OCI-LY7 (cell line): ENCODE results near the gene AMPD3. TPM values are rescaled to one million over a fixed set of nuclear protein-coding genes. Genes with fewer than 3 reads are reported as not detected.

Experiments used
- BruUV-seq: library from RNA; stranded (reverse); fragments of 400-500 nt; replicated peaks from 2 replicates; lab custom pipeline; 2021; lab: Mats Ljungman, UMichigan
- CTCF ChIA-PET: fragments of 300-600 bp; sonication (Branson Sonifier 250); formaldehyde crosslinking; loops from one replicate; lab custom pipeline; 2022; ENCODE audit warnings: antibody characterized with exemption; ENCODE audit not compliant: unreplicated experiment; lab: Charles Lee
- POLR2A ChIA-PET: fragments of 300-600 bp; sonication (Branson Sonifier 250); formaldehyde crosslinking; loops from one replicate; lab custom pipeline; 2022; ENCODE audit warnings: antibody characterized with exemption; lab: Charles Lee
- DNase-seq: peaks from one replicate; pipeline ENCODE4 v3.0.0-alpha.2; 2015; ENCODE audit warnings: low spot score
- H2AFZ ChIP-seq: fragments of 200-600 bp; sonication (generic), shearing (Covaris generic); 2 replicates; pipeline ENCODE4 v1.6.1; 2014; ENCODE audit warnings: mild to moderate bottlenecking, antibody characterized with exemption, low read length, moderate library complexity
- H3K27ac ChIP-seq: fragments of 200-600 bp; sonication (generic); 2 replicates; pipeline ENCODE4 v1.5.1; 2014; ENCODE audit warnings: mixed run types, low read depth, mild to moderate bottlenecking, moderate library complexity, low read length, inconsistent platforms; ENCODE audit not compliant: poor library complexity, severe bottlenecking
- H3K36me3 ChIP-seq: fragments of 200-600 bp; sonication (generic); 2 replicates; pipeline ENCODE4 v1.6.1; 2014; ENCODE audit warnings: mild to moderate bottlenecking, antibody characterized with exemption, low read length, moderate library complexity, mixed read lengths; ENCODE audit not compliant: insufficient read depth
- H3K4me1 ChIP-seq: fragments of 200-600 bp; sonication (generic); 2 replicates; pipeline ENCODE4 v1.5.1; 2014; ENCODE audit warnings: mild to moderate bottlenecking, low read length; ENCODE audit not compliant: insufficient read depth, poor library complexity, severe bottlenecking
- H3K4me2 ChIP-seq: fragments of 200-600 bp; sonication (generic); 2 replicates; pipeline ENCODE4 v1.6.1; 2014; ENCODE audit warnings: mild to moderate bottlenecking, low read length
- H3K4me3 ChIP-seq: fragments of 200-600 bp; sonication (generic); 2 replicates; pipeline ENCODE4 v1.5.1; 2014; ENCODE audit warnings: mild to moderate bottlenecking, low read depth, low read length; ENCODE audit not compliant: poor library complexity, severe bottlenecking
- H3K79me2 ChIP-seq: fragments of 200-600 bp; sonication (generic); 2 replicates; pipeline ENCODE4 v1.6.1; 2016; ENCODE audit warnings: low read depth, mild to moderate bottlenecking, low read length, moderate library complexity, mixed read lengths; ENCODE audit not compliant: insufficient read depth
- H3K9me2 ChIP-seq: fragments of 200-600 bp; sonication (generic); 2 replicates; pipeline ENCODE4 v1.6.1; 2016; ENCODE audit warnings: mild to moderate bottlenecking, low read length, mixed read lengths; ENCODE audit not compliant: insufficient read depth
- H3K9me3 ChIP-seq: fragments of 200-600 bp; sonication (generic); 2 replicates; pipeline ENCODE4 v1.6.1; 2014; ENCODE audit warnings: mild to moderate bottlenecking, mixed run types, low read length, mixed read lengths
- H4K20me1 ChIP-seq: fragments of 200-600 bp; sonication (generic); 2 replicates; pipeline ENCODE4 v1.6.1; 2014; ENCODE audit warnings: mild to moderate bottlenecking, antibody characterized with exemption, low read length, moderate library complexity, mixed read lengths; ENCODE audit not compliant: insufficient read depth
- CTCF ChIP-seq: fragments of 200-600 bp; sonication (generic); conservative IDR thresholded peaks from 2 replicates; pipeline ENCODE4 v1.5.1; 2014; ENCODE audit warnings: mild to moderate bottlenecking, antibody characterized with exemption, low read length, moderate library complexity, mixed read lengths
- EZH2phosphoT487 ChIP-seq: fragments of 200-600 bp; sonication (generic); IDR thresholded peaks from 2 replicates; pipeline ENCODE4 v1.6.1; 2018; ENCODE audit warnings: low read depth, borderline replicate concordance, mild to moderate bottlenecking, mixed run types, antibody characterized with exemption, low read length, moderate library complexity, mixed read lengths
- intact Hi-C: fragments of 100-400 bp; cut with micrococcal nuclease; formaldehyde crosslinking; loops from one replicate; pipeline ENCODE4 v1.10.0; 2022; ENCODE audit not compliant: unreplicated experiment
- total RNA-seq, 2 experiments: library from RNA; depleted of rRNA in 1 of 2; stranded (reverse); fragments of >200 nt in 1 of 2; shearing (Covaris generic) in 1 of 2; gene quantifications; 2 replicates each; pipeline ENCODE4 v1.2.3, GENCODE V29; 2014 to 2022

AMPD3 gene
- total RNA-seq, 2 experiments from 2014 or later: 13.5 to 25.6 TPM

GRCh38 chr11:10438458-10438857 is 16.6 kb upstream of the AMPD3 start:
- intact Hi-C loops: no loop called here
- H3K4me3 ChIP-seq: no peak overlapping the region
- TF ChIP-seq EZH2phosphoT487 (no peak), CTCF (no peak)
- H3K9me3 ChIP-seq: peaks cover 18% of the 10 kb centered on the region
- no peak overlapping the region for H2AFZ ChIP-seq
- peaks cover 22% of the 10 kb centered on the region for H3K4me1 ChIP-seq
- CTCF ChIA-PET: no interaction called here
- no peaks in the 10 kb centered on the region for H3K79me2 ChIP-seq
- no peaks in the 10 kb centered on the region for H3K9me2 ChIP-seq
- POLR2A ChIA-PET: interaction anchor here (0.7 kb wide), 1 partner anchor 112 kb away, joined by 3 read pairs; no protein-coding TSS in a partner anchor
- no peaks in the 10 kb centered on the region for H4K20me1 ChIP-seq
- BruUV-seq: no TSS peak
- DNase-seq: no peak
- no peaks in the 10 kb centered on the region for H3K36me3 ChIP-seq
- no peak overlapping the region for H3K27ac ChIP-seq
- no peak overlapping the region for H3K4me2 ChIP-seq

- BruUV-seq: no TSS peak
- CTCF ChIA-PET: no interaction called here
These were observed 15.7 kb upstream of the AMPD3 start for GRCh38 chr11:10439351-10439750.

More at GRCh38 chr11:10439351-10439750, 15.7 kb upstream of the AMPD3 start:
- no peak overlapping the region for H3K4me2 ChIP-seq
- H3K27ac ChIP-seq: no peak overlapping the region
- H3K4me1 ChIP-seq: peaks cover 23% of the 10 kb centered on the region
- no peaks in the 10 kb centered on the region for H3K79me2 ChIP-seq
- DNase-seq: no peak
- H3K4me3 ChIP-seq: no peak overlapping the region
- no peak overlapping the region for H2AFZ ChIP-seq
- TF ChIP-seq EZH2phosphoT487 (no peak), CTCF (no peak)
- no peaks in the 10 kb centered on the region for H4K20me1 ChIP-seq
- peaks cover 10% of the 10 kb centered on the region; the same call in 1 of the 2 replicates for H3K9me3 ChIP-seq
- POLR2A ChIA-PET: interaction anchor here (0.7 to 8.8 kb wide), 2 partner anchors 15 to 64 kb away, joined by 3 to 97 read pairs; partner anchors contain the start of gene AMPD3
- intact Hi-C loops: no loop called here
- H3K9me2 ChIP-seq: no peaks in the 10 kb centered on the region
- H3K36me3 ChIP-seq: no peaks in the 10 kb centered on the region
